ENCODE data around the gene TNFAIP8. TPM values are rescaled to one million over a fixed set of nuclear protein-coding genes. Genes with fewer than 3 reads are reported as not detected.

Gene TNFAIP8
- total and polyA plus RNA-seq, 8 donors: 1.2 to 37.1 (median 11.5) TPM

DNA sequence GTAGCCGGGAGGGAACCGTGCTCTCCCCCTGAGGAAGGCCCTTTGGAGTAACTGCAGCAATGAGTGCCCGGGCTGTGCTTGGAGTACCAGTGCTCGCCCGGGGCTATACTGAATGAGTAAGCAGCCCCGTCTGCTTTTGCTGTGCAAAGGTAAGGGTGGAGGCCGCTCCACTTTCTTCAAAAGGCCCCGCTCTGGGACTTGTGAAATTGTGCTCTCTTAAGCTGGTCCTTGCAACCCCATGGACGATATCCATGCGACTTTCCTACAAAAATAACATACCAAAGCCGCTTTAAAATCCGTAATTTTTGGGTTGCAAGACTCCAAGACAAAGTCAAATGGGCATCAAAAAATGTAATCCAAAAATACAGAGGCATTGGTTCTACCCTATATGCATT is 578 bp upstream of the TNFAIP8 start:
- Histone ChIP-seq H3K4me1 (peaks cover 18 to 69% (median 52%) of the 10 kb centered on the region in 4 donors), H3K27ac (peak overlapping the region; percentile 23 to 86 (median 80))

DNA sequence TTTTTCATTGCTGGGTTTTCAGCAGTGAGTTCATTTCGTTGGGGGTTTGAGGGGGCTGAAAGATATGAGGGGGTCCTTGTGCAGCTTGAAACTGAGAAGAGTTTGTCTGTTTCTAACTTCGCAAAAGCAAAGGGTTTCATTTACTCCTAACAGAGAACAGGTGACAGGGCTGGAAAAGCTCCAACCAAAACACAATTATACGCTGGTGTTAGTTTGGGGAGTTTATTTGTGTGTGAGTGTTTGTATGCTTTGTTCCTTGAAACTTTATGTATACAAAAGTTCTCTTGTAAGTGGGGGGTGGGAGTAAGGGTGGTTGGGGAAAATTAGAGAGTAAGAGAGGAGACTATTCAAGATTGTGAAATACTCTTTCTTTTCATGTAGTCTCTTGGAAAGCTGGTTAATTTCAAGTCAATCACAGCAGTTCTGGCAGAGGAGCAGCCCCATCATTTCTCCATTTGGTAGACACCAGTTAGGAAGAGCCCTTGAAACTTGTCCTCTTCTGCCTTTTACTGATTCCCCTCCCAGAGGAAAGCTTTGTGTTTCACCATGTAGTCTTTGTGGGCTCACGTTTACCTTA is 881 bp downstream of the TNFAIP8 start:
- peak overlapping the region; percentile 50 to 68 (median 62) for H3K4me3 ChIP-seq
- TF ChIP-seq POLR2A (IDR thresholded peaks at IDR 0.05): no peak
- TF ChIP-seq EP300 (IDR thresholded peaks at IDR 0.05): no peak
- TF ChIP-seq, protein P1, sequence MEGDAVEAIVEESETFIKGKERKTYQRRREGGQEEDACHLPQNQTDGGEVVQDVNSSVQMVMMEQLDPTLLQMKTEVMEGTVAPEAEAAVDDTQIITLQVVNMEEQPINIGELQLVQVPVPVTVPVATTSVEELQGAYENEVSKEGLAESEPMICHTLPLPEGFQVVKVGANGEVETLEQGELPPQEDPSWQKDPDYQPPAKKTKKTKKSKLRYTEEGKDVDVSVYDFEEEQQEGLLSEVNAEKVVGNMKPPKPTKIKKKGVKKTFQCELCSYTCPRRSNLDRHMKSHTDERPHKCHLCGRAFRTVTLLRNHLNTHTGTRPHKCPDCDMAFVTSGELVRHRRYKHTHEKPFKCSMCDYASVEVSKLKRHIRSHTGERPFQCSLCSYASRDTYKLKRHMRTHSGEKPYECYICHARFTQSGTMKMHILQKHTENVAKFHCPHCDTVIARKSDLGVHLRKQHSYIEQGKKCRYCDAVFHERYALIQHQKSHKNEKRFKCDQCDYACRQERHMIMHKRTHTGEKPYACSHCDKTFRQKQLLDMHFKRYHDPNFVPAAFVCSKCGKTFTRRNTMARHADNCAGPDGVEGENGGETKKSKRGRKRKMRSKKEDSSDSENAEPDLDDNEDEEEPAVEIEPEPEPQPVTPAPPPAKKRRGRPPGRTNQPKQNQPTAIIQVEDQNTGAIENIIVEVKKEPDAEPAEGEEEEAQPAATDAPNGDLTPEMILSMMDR (IDR thresholded peaks at IDR 0.05): no peak
- TF ChIP-seq POLR2AphosphoS5 (IDR thresholded peaks at IDR 0.05): no peak
- peak overlapping the region in 4 of 5 donors; percentile 77 to 86 (median 80) for H3K27ac ChIP-seq
- intact Hi-C loops (cut with DNase I; ENCODE audit: low total_unique reads): no loop called here
- WGBS, 5 donors: 10 to 19% (median 17%) methylated on average over 4 of the region's 4 CpGs
- no peaks in the 10 kb centered on the region for H3K36me3 ChIP-seq
- peaks cover 21 to 84% (median 65%) of the 10 kb centered on the region in 4 donors for H3K4me1 ChIP-seq
- no peaks in the 10 kb centered on the region for H3K27me3 ChIP-seq
- DNase-seq: peak in 1 of 2 donors; percentile 45
- no peaks in the 10 kb centered on the region for H3K9me3 ChIP-seq

More for the DNA sequence above, 578 bp upstream of the TNFAIP8 start:
- TF ChIP-seq EP300 (IDR thresholded peaks at IDR 0.05) (no peak), POLR2A (IDR thresholded peaks at IDR 0.05) (no peak), POLR2AphosphoS5 (IDR thresholded peaks at IDR 0.05) (no peak)
- TF ChIP-seq, protein P1 (IDR thresholded peaks at IDR 0.05): no peak
- H3K4me3 ChIP-seq: peak overlapping the region; percentile 50 to 68 (median 62)
- H3K9me3 ChIP-seq: no peaks in the 10 kb centered on the region
- no peaks in the 10 kb centered on the region for H3K27me3 ChIP-seq
- H3K36me3 ChIP-seq: no peaks in the 10 kb centered on the region
- intact Hi-C loops (cut with DNase I; ENCODE audit: low total_unique reads): no loop called here
- 38 to 49% (median 43%) methylated on average over 12 of the region's 12 CpGs for WGBS, 5 donors
- DNase-seq: peak; percentile 58 to 67

DNA sequence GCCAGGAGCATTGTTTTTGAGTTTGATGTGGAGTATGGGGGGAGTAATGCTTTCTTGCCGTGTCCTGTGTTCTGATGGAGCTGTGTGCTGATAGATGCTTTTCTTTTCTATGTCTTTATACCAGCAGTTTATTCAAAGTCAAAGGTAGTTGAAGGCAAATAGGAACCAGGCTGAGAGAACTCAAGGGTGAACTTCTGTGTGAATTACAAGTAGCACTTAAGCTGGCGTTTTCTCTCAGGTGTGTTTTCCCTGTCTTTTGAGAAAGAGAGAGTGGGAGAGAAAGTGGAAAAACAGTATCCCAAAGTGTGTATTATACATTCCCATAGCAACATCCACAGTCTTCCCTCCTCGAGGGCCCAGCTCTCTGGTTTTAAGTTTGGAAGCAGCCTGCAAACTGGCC is 1.5 kb downstream of the TNFAIP8 start:
- peaks cover 21 to 90% (median 67%) of the 10 kb centered on the region in 4 donors for H3K4me1 ChIP-seq
- H3K4me3 ChIP-seq: peak overlapping the region; percentile 50 to 68 (median 62)
- intact Hi-C loops (cut with DNase I; ENCODE audit: low total_unique reads): no loop called here
- H3K27me3 ChIP-seq: no peaks in the 10 kb centered on the region
- peak overlapping the region in 4 of 5 donors; percentile 77 to 86 (median 80) for H3K27ac ChIP-seq
- TF ChIP-seq, protein P1 (IDR thresholded peaks at IDR 0.05): no peak
- TF ChIP-seq POLR2A (IDR thresholded peaks at IDR 0.05) (no peak), EP300 (IDR thresholded peaks at IDR 0.05) (no peak), POLR2AphosphoS5 (IDR thresholded peaks at IDR 0.05) (no peak)
- whole genome bisulfite sequencing, 5 donors: 33 to 51% (median 47%) methylated on average over 3 of the region's 3 CpGs
- H3K36me3 ChIP-seq: no peaks in the 10 kb centered on the region
- no peaks in the 10 kb centered on the region for H3K9me3 ChIP-seq
- no peak for DNase-seq

DNA sequence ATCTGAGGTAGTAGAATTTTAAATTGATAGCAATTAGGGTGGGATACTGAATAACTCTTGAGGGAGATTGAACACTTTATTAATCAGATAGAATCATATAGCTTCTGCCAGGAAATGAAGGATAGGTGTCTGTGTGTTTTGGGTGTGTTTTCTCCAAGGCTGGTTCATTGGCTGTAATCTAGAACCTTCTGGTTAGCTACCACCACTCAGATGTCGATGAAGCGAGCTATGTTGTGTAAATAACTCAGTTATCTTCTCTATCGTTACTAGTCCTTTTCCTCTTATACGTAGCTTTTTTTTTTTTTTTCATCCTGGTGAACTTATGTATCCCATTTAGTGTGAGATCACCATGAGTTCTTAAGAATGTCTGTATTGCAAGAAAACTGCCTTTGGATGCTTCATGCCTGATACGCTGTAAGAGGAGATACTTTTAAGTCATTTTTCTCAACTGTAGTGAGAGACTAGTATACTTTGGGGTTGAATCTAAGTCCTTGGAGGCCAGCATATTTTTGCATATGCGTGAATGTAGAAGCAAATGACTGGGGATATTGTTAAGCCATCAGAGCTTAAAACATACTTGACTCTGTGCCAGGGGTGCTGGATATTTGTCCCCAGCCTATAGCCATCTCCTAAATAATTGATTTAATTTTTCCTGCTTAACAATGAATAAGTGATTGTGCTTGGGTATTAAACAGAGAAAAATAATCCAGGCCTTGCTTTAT is 2.1 kb downstream of the TNFAIP8 start:
- intact Hi-C loops (cut with DNase I; ENCODE audit: low total_unique reads): no loop called here
- 63 to 73% (median 72%) methylated on average over 6 of the region's 6 CpGs for WGBS, 5 donors
- peaks cover 21 to 85% (median 67%) of the 10 kb centered on the region in 4 donors for H3K4me1 ChIP-seq

More for the DNA sequence above, 2.1 kb downstream of the TNFAIP8 start:
- Histone ChIP-seq H3K4me3 (peak overlapping the region; percentile 50 to 68 (median 62)), H3K27ac (peak overlapping the region in 3 of 5 donors; percentile 80 to 86 (median 81)), H3K9me3 (no peaks in the 10 kb centered on the region), H3K27me3 (no peaks in the 10 kb centered on the region), H3K36me3 (no peaks in the 10 kb centered on the region)
- TF ChIP-seq POLR2A (IDR thresholded peaks at IDR 0.05) (no peak), EP300 (IDR thresholded peaks at IDR 0.05) (no peak), POLR2AphosphoS5 (IDR thresholded peaks at IDR 0.05) (no peak)
- TF ChIP-seq, protein P1 (IDR thresholded peaks at IDR 0.05): no peak
- no peak for DNase-seq

Measured in stomach (tissue), 9 donors.